ENCODE data around the gene ACTR6. TPM values are rescaled to one million over a fixed set of nuclear protein-coding genes. Genes with fewer than 3 reads are reported as not detected.

ACTR6 gene
- total RNA-seq, 2 experiments from 2014 or later = 21.3 to 21.8 TPM

GRCh38 chr12:100213016-100213891, 12.6 kb downstream of the ACTR6 start:
- POLR2A ChIA-PET = no interaction called here

GRCh38 chr12:100214518-100214917, 13.9 kb downstream of the ACTR6 start:
- no peak overlapping the region for H3K4me3 ChIP-seq (ENCODE audit: low read length)
- H3K4me3 Mint-ChIP-seq = no peak overlapping the region
- ChIA-PET CTCF (no interaction called here), POLR2A (interaction anchor here (0.6 kb wide), 1 partner anchor 13 kb away, joined by 3 read pairs; no protein-coding TSS in a partner anchor)
- H3K4me1 ChIP-seq (ENCODE audit: insufficient read depth, low read length) = no peaks in the 10 kb centered on the region
- DNase-seq = no peak
- H3K36me3 Mint-ChIP-seq (ENCODE audit: low read depth) = peaks cover 90% of the 10 kb centered on the region
- H3K27ac Mint-ChIP-seq = no peak overlapping the region
- H3K9me3 Mint-ChIP-seq = no peaks in the 10 kb centered on the region
- H3K27ac ChIP-seq (ENCODE audit: low read depth in 1 of 2, low read length in 2 of 2) = no peak overlapping the region
- no peaks in the 10 kb centered on the region for H3K27me3 ChIP-seq (ENCODE audit: control insufficient read depth in 1 of 2, insufficient read depth in 2 of 2, low read length in 2 of 2)
- no peaks in the 10 kb centered on the region for H3K27me3 Mint-ChIP-seq
- TF ChIP-seq CTCF (IDR thresholded peaks at IDR 0.05) = no peak
- H3K4me1 Mint-ChIP-seq (ENCODE audit: low read depth) = no peaks in the 10 kb centered on the region
- intact Hi-C loops (cut with DNase I, micrococcal nuclease) = no loop called here
- no peak for ATAC-seq (ENCODE audit: poor library complexity)
- H3K9me3 ChIP-seq (ENCODE audit: control insufficient read depth in 1 of 2, insufficient read depth in 1 of 2, low read length in 2 of 2) = no peaks in the 10 kb centered on the region
- peaks cover 85% of the 10 kb centered on the region for H3K36me3 ChIP-seq (ENCODE audit: insufficient read depth, low read length)

More at GRCh38 chr12:100213016-100213891, 12.6 kb downstream of the ACTR6 start:
- H3K4me1 ChIP-seq (ENCODE audit: insufficient read depth, low read length) = peaks cover 2% of the 10 kb centered on the region
- TF ChIP-seq CTCF (IDR thresholded peaks at IDR 0.05) = no peak
- no peak overlapping the region for H3K27ac ChIP-seq (ENCODE audit: low read depth in 1 of 2, low read length in 2 of 2)
- no peaks in the 10 kb centered on the region for H3K27me3 Mint-ChIP-seq
- H3K9me3 Mint-ChIP-seq = no peaks in the 10 kb centered on the region
- peaks cover 85% of the 10 kb centered on the region for H3K36me3 ChIP-seq (ENCODE audit: insufficient read depth, low read length)
- H3K27me3 ChIP-seq (ENCODE audit: control insufficient read depth in 1 of 2, insufficient read depth in 2 of 2, low read length in 2 of 2) = no peaks in the 10 kb centered on the region
- no peak overlapping the region for H3K27ac Mint-ChIP-seq
- H3K4me3 ChIP-seq (ENCODE audit: low read length) = no peak overlapping the region
- H3K4me1 Mint-ChIP-seq (ENCODE audit: low read depth) = no peaks in the 10 kb centered on the region
- ATAC-seq (ENCODE audit: poor library complexity) = no peak
- H3K36me3 Mint-ChIP-seq (ENCODE audit: low read depth) = peaks cover 92% of the 10 kb centered on the region
- DNase-seq = no peak
- CTCF ChIA-PET = no interaction called here
- no peaks in the 10 kb centered on the region for H3K9me3 ChIP-seq (ENCODE audit: control insufficient read depth in 1 of 2, insufficient read depth in 1 of 2, low read length in 2 of 2)
- H3K4me3 Mint-ChIP-seq = no peak overlapping the region
- intact Hi-C loops (cut with DNase I, micrococcal nuclease) = no loop called here

- Histone ChIP-seq H3K9me3 (ENCODE audit: control insufficient read depth in 1 of 2, insufficient read depth in 1 of 2, low read length in 2 of 2) (no peaks in the 10 kb centered on the region), H3K36me3 (ENCODE audit: insufficient read depth, low read length) (peaks cover 85% of the 10 kb centered on the region), H3K27me3 (ENCODE audit: control insufficient read depth in 1 of 2, insufficient read depth in 2 of 2, low read length in 2 of 2) (no peaks in the 10 kb centered on the region), H3K27ac (ENCODE audit: low read depth in 1 of 2, low read length in 2 of 2) (no peak overlapping the region), H3K4me3 (ENCODE audit: low read length) (no peak overlapping the region), H3K4me1 (ENCODE audit: insufficient read depth, low read length) (no peaks in the 10 kb centered on the region)
- intact Hi-C loops (cut with DNase I, micrococcal nuclease) = no loop called here
- no peak for DNase-seq
- H3K27ac Mint-ChIP-seq = no peak overlapping the region
- H3K27me3 Mint-ChIP-seq = no peaks in the 10 kb centered on the region
- ATAC-seq (ENCODE audit: poor library complexity) = no peak
- no peaks in the 10 kb centered on the region for H3K4me1 Mint-ChIP-seq (ENCODE audit: low read depth)
- ChIA-PET CTCF (no interaction called here), POLR2A (no interaction called here)
- TF ChIP-seq CTCF (IDR thresholded peaks at IDR 0.05) = no peak
- H3K9me3 Mint-ChIP-seq = no peaks in the 10 kb centered on the region
- H3K4me3 Mint-ChIP-seq = no peak overlapping the region
- peaks cover 90% of the 10 kb centered on the region for H3K36me3 Mint-ChIP-seq (ENCODE audit: low read depth)
These were observed 14.6 kb downstream of the ACTR6 start for GRCh38 chr12:100215209-100215608.
